Fibroblast of villous mesenchyme (primary cell): Measurements from ENCODE around the gene LRCOL1. TPM values are rescaled to one million over a fixed set of nuclear protein-coding genes. Genes with fewer than 3 reads are reported as not detected.

Source experiments
- DNase-seq: peaks from one replicate; pipeline ENCODE4 v3.0.0-alpha.2; 2010; ENCODE audit warnings: low read depth
- H3K4me3 ChIP-seq: 2 replicates; pipeline ENCODE4 v1.5.1; 2011; ENCODE audit warnings: low read depth, mild to moderate bottlenecking, low read length
- CTCF ChIP-seq: IDR thresholded peaks from 2 replicates; pipeline ENCODE4 v1.5.1; 2012; ENCODE audit warnings: low read depth, mild to moderate bottlenecking, low read length; ENCODE audit not compliant: insufficient read depth
- total RNA-seq: library from RNA; depleted of rRNA; stranded (reverse); fragments of >200 nt; gene quantifications from 2 replicates; pipeline ENCODE4 v1.2.3, GENCODE V29; 2012

LRCOL1 gene
- total RNA-seq, 1 donor = not detected

GRCh38 chr12:132592282-132592970, 18.0 kb downstream of the LRCOL1 start:
- no peak for TF ChIP-seq CTCF
- DNase-seq = no peak
- H3K4me3 ChIP-seq = no peak overlapping the region

GRCh38 chr12:132591107-132591935, 19.1 kb downstream of the LRCOL1 start:
- no peak overlapping the region for H3K4me3 ChIP-seq
- no peak for TF ChIP-seq CTCF
- DNase-seq = no peak

GRCh38 chr12:132588821-132589669, 21.3 kb downstream of the LRCOL1 start:
- no peak for DNase-seq
- TF ChIP-seq CTCF = no peak
- H3K4me3 ChIP-seq = no peak overlapping the region

- no peak for DNase-seq
- no peak overlapping the region for H3K4me3 ChIP-seq
- no peak for TF ChIP-seq CTCF
These were observed 22.1 kb downstream of the LRCOL1 start for GRCh38 chr12:132588319-132588718.

GRCh38 chr12:132587781-132588180, 22.6 kb downstream of the LRCOL1 start:
- no peak for DNase-seq
- H3K4me3 ChIP-seq = no peak overlapping the region
- TF ChIP-seq CTCF = no peak

- H3K4me3 ChIP-seq = no peak overlapping the region
- no peak for DNase-seq
- no peak for TF ChIP-seq CTCF
These were observed 23.5 kb downstream of the LRCOL1 start for GRCh38 chr12:132586929-132587328.
